HepG2 (cell line): Measurements from ENCODE around the gene ELAVL3. TPM values are rescaled to one million over a fixed set of nuclear protein-coding genes. Genes with fewer than 3 reads are reported as not detected.

Experiments used
- AKAP8 ChIP-seq: sonication (generic); formaldehyde crosslinking; IDR thresholded peaks from 2 replicates; pipeline ENCODE4 v1.5.1; 2020; ENCODE audit warnings: mild to moderate bottlenecking, missing genetic modification reagents
- CBFB ChIP-seq: sonication (generic); formaldehyde crosslinking; IDR thresholded peaks from 2 replicates; pipeline ENCODE4 v1.4.0; 2020; ENCODE audit warnings: missing genetic modification reagents
- ETV6 ChIP-seq: sonication (generic); formaldehyde crosslinking; conservative IDR thresholded peaks from 2 replicates; pipeline ENCODE4 v1.4.0; 2020; ENCODE audit warnings: missing genetic modification reagents
- FLYWCH1 ChIP-seq: sonication (generic); formaldehyde crosslinking; IDR thresholded peaks from 2 replicates; pipeline ENCODE4 v1.8.1; 2023; ENCODE audit warnings: mild to moderate bottlenecking, missing genetic modification reagents
- GMEB2 ChIP-seq: IDR thresholded peaks from 2 replicates; pipeline ENCODE4 v1.6.1; 2016; ENCODE audit warnings: missing biosample characterization, missing genetic modification reagents, low read depth
- HNRNPK ChIP-seq: fragments of 200-400 bp; formaldehyde crosslinking; IDR thresholded peaks from 2 replicates; pipeline ENCODE4 v1.6.1; 2018; ENCODE audit warnings: low read length, low read depth, moderate library complexity, mild to moderate bottlenecking; ENCODE audit not compliant: poor library complexity, severe bottlenecking
- HOXD1 ChIP-seq: sonication (generic); formaldehyde crosslinking; IDR thresholded peaks from 2 replicates; pipeline ENCODE4 v1.5.0; 2020; ENCODE audit warnings: missing genetic modification reagents
- LBX2 ChIP-seq: sonication (generic); formaldehyde crosslinking; IDR thresholded peaks from 2 replicates; pipeline ENCODE4 v1.5.0; 2020; ENCODE audit warnings: missing genetic modification reagents, mild to moderate bottlenecking, borderline replicate concordance
- MAZ ChIP-seq, 2 experiments: sonication (generic) in 1 of 2; formaldehyde crosslinking in 1 of 2; IDR thresholded peaks; 2 replicates each; pipeline versions ENCODE4 v1.5.0 to v1.6.1; 2012 to 2020; ENCODE audit warnings: low read depth in 2 of 2, mild to moderate bottlenecking in 2 of 2, borderline replicate concordance in 1 of 2, improper control_type of control experiment in 1 of 2, low read length in 1 of 2, missing genetic modification reagents in 1 of 2, moderate library complexity in 1 of 2
- NCOA2 ChIP-seq: sonication (generic); formaldehyde crosslinking; IDR thresholded peaks from 2 replicates; pipeline ENCODE4 v1.8.0; 2022; ENCODE audit warnings: inconsistent platforms
- NFIB ChIP-seq: sonication (generic); formaldehyde crosslinking; IDR thresholded peaks from 2 replicates; pipeline ENCODE4 v1.9.0; 2021; ENCODE audit warnings: missing genetic modification reagents, mild to moderate bottlenecking, borderline replicate concordance
- NRL ChIP-seq: sonication (generic); formaldehyde crosslinking; IDR thresholded peaks from 2 replicates; pipeline ENCODE4 v1.5.0; 2020; ENCODE audit warnings: missing genetic modification reagents, mild to moderate bottlenecking, moderate library complexity, borderline replicate concordance
- PHF8 ChIP-seq: sonication (generic); formaldehyde crosslinking; IDR thresholded peaks from 2 replicates; pipeline ENCODE4 v1.5.0; 2020; ENCODE audit warnings: missing genetic modification reagents
- SKIL ChIP-seq: sonication (generic); formaldehyde crosslinking; IDR thresholded peaks from 2 replicates; pipeline ENCODE4 v1.8.0; 2022; ENCODE audit warnings: missing genetic modification reagents, mild to moderate bottlenecking, moderate library complexity, borderline replicate concordance
- SMYD3 ChIP-seq: sonication (generic); formaldehyde crosslinking; IDR thresholded peaks from 2 replicates; pipeline ENCODE4 v1.8.1; 2023; ENCODE audit warnings: mild to moderate bottlenecking, missing genetic modification reagents
- SP5 ChIP-seq: IDR thresholded peaks from 2 replicates; pipeline ENCODE4 v1.6.1; 2016; ENCODE audit warnings: low read depth, borderline replicate concordance
- TSC22D2 ChIP-seq: sonication (generic); formaldehyde crosslinking; IDR thresholded peaks from 2 replicates; pipeline ENCODE4 v1.5.1; 2020; ENCODE audit warnings: missing genetic modification reagents, mild to moderate bottlenecking, borderline replicate concordance
- ZNF281 ChIP-seq: sonication (generic); formaldehyde crosslinking; IDR thresholded peaks from 2 replicates; pipeline ENCODE4 v1.4.0; 2020; ENCODE audit warnings: missing genetic modification reagents, borderline replicate concordance
- ZNF577 ChIP-seq: sonication (generic); formaldehyde crosslinking; IDR thresholded peaks from 2 replicates; pipeline ENCODE4 v1.4.0; 2020; ENCODE audit warnings: mild to moderate bottlenecking, low read depth, missing genetic modification reagents, borderline replicate concordance
- ZNF615 ChIP-seq: sonication (generic); formaldehyde crosslinking; IDR thresholded peaks from 2 replicates; pipeline ENCODE4 v1.5.0; 2020; ENCODE audit warnings: mild to moderate bottlenecking, missing genetic modification reagents, borderline replicate concordance
- ZNF737 ChIP-seq: sonication (generic); formaldehyde crosslinking; IDR thresholded peaks from 2 replicates; pipeline ENCODE4 v1.5.0; 2020; ENCODE audit warnings: missing genetic modification reagents, mild to moderate bottlenecking, borderline replicate concordance
- polyA plus RNA-seq, 8 experiments: library from polyadenylated mRNA; depleted of rRNA in 3 of 8; stranded (reverse) in 7 of 8; unstranded in 1 of 8; fragments of >200 nt; fragmentation: Illumina TruSeq in 4 of 8; extraction: Trizol in 4 of 8; gene quantifications; 2 replicates each; pipeline versions ENCODE4 v1.2.1 to v1.2.3, GENCODE V29; 2011 to 2016; ENCODE audit warnings: low read depth in 4 of 8, missing spikeins in 1 of 8, mixed read lengths in 1 of 8; ENCODE audit not compliant: insufficient read depth in 1 of 8
- total RNA-seq, 5 experiments: library from RNA; depleted of rRNA; stranded (reverse); fragments of >200 nt; fragmentation: Illumina TruSeq; extraction: Trizol; gene quantifications; 2 replicates each; pipeline ENCODE4 v1.2.3, GENCODE V29; 2016; ENCODE audit warnings: low read depth in 1 of 5

The ELAVL3 gene
- total and polyA plus RNA-seq, 2 of the 13 experiments (the other 11 are each of a cell fraction or from before 2014, with no cell fraction given): 0.03 TPM; not detected in 1

GRCh38 chr19:11482384-11483050 is 1.7 kb upstream of the ELAVL3 start (continued):
- peak; percentile 88; the same call in 1 of the 2 replicates for TF ChIP-seq LBX2
- 0 out of 2 replicates have a peak, but pooled peaks have one; percentile 26 for TF ChIP-seq MAZ (IDR thresholded peaks at IDR 0.05; ENCODE audit: borderline replicate concordance, low read depth, low read length)
- TF ChIP-seq MAZ (CRISPR knock-in tag; IDR thresholded peaks at IDR 0.05; ENCODE audit: low read depth): peak; percentile 90; the same call in 1 of the 2 replicates
- TF ChIP-seq AKAP8 (CRISPR knock-in tag): peak; percentile 83
- no peak for TF ChIP-seq NFIB (CRISPR knock-in tag)
- TF ChIP-seq ZNF577 (CRISPR knock-in tag): 0 out of 2 replicates have a peak, but pooled peaks have one; percentile 31
- TF ChIP-seq NRL (CRISPR knock-in tag): peak; percentile 56
- TF ChIP-seq FLYWCH1 (CRISPR knock-in tag): peak; percentile 80; the same call in 1 of the 2 replicates
- 0 out of 2 replicates have a peak, but pooled peaks have one; percentile 33 for TF ChIP-seq PHF8
- peak; percentile 92; the same call in 1 of the 2 replicates for TF ChIP-seq CBFB
- no peak for TF ChIP-seq ZNF615 (CRISPR knock-in tag)
- no peak for TF ChIP-seq GMEB2 (CRISPR knock-in tag)
- peak; percentile 84 for TF ChIP-seq ETV6 (CRISPR knock-in tag)
- TF ChIP-seq HOXD1 (CRISPR knock-in tag): peak; percentile 83
- TF ChIP-seq NCOA2 (CRISPR knock-in tag): no peak; the same call in 1 of the 2 replicates
- TF ChIP-seq HNRNPK: peak; percentile 51
- TF ChIP-seq ZNF281 (CRISPR knock-in tag): peak; percentile 20; the same call in 1 of the 2 replicates
- TF ChIP-seq TSC22D2 (CRISPR knock-in tag): peak; percentile 86; the same call in 1 of the 2 replicates
- no peak for TF ChIP-seq ZNF737
- TF ChIP-seq SP5 (CRISPR knock-in tag): peak; percentile 60; the same call in 1 of the 2 replicates
- TF ChIP-seq SMYD3 (CRISPR knock-in tag): peak; percentile 46; the same call in 1 of the 2 replicates
- TF ChIP-seq SKIL (CRISPR knock-in tag): no peak
